HepG2 (cell line): ENCODE data around the gene BMPER. TPM values are rescaled to one million over a fixed set of nuclear protein-coding genes. Genes with fewer than 3 reads are reported as not detected.

Experiments used
- ATAC-seq: fragments of 200-7000 bp; cut with Tn5 transposase; 3 replicates; pipeline ENCODE4 v1.9.1; 2020; ENCODE audit warnings: mild to moderate bottlenecking, moderate library complexity
- BruUV-seq: library from RNA; stranded (reverse); fragments of 400-500 nt; replicated peaks from 2 replicates; lab custom pipeline; 2021; lab: Mats Ljungman, UMichigan
- CTCF ChIA-PET: fragments of 300-600 bp; formaldehyde crosslinking; extraction: SDS; loops from one replicate; lab custom pipeline; 2021; ENCODE audit warnings: low total read pairs, inconsistent platforms, low intra/inter-chr PET ratio; lab: Yijun Ruan, JAX
- POLR2A ChIA-PET: fragments of 350-600 bp; sonication (Branson Sonifier 250); formaldehyde crosslinking; loops from one replicate; lab custom pipeline; 2020; ENCODE audit warnings: antibody characterized with exemption, inconsistent platforms; lab: Yijun Ruan, JAX
- DNase-seq: peaks from one replicate; pipeline ENCODE4 v3.0.0-alpha.2; 2015; ENCODE audit warnings: low spot score
- FAIRE-seq: peaks from 3 replicates; lab custom pipeline; 2011; peaks lifted over from hg19 to GRCh38; lab: Jason Lieb, UNC
- H2AFZ ChIP-seq: one replicate; pipeline ENCODE4 v1.6.1; 2011; ENCODE audit warnings: low read length, inconsistent platforms
- H3K27ac ChIP-seq: fragments of 300-600 bp; 3 replicates; pipeline ENCODE4 v1.8.0; 2011; ENCODE audit warnings: mixed run types, mild to moderate bottlenecking, mixed read lengths, low read length, inconsistent platforms; ENCODE audit not compliant: insufficient read depth; ENCODE audit errors: extremely low read length
- H3K27me3 ChIP-seq, 2 experiments: fragments of 200-600 bp in 1 of 2; 2 replicates in 1 of 2; 3 replicates in 1 of 2; pipeline versions ENCODE4 v1.6.0 to v1.8.0; 2011; ENCODE audit warnings: low read length in 2 of 2, mild to moderate bottlenecking in 2 of 2, moderate library complexity in 2 of 2, inconsistent platforms in 1 of 2; ENCODE audit not compliant: insufficient read depth in 2 of 2, control insufficient read depth in 1 of 2
- H3K36me3 ChIP-seq, 2 experiments: fragments of 200-600 bp in 1 of 2; replicated peaks in 1 of 2; 2 replicates in 1 of 2; 3 replicates in 1 of 2; pipeline versions ENCODE4 v1.5.1 to v1.8.0; 2011; ENCODE audit warnings: low read length in 2 of 2, inconsistent platforms in 1 of 2; ENCODE audit not compliant: insufficient read depth in 2 of 2, control insufficient read depth in 1 of 2
- H3K4me1 ChIP-seq: 2 replicates; pipeline ENCODE4 v1.5.1; 2012; ENCODE audit warnings: low read length, inconsistent platforms; ENCODE audit not compliant: insufficient read depth
- H3K4me2 ChIP-seq: 2 replicates; pipeline ENCODE4 v1.6.0; 2011; ENCODE audit warnings: low read depth, low read length, inconsistent platforms
- H3K4me3 ChIP-seq, 3 experiments: fragments of 200-600 bp in 1 of 3; sonication (generic), shearing (Covaris generic) in 1 of 3; replicated peaks in 1 of 3; 2 replicates each; pipeline ENCODE4 v1.5.1; 2011 to 2016; ENCODE audit warnings: low read length in 3 of 3, inconsistent platforms in 2 of 3, low read depth in 2 of 3, mild to moderate bottlenecking in 2 of 3, control low read depth in 1 of 3, mixed read lengths in 1 of 3; ENCODE audit not compliant: insufficient read depth in 1 of 3
- H3K79me2 ChIP-seq: one replicate; pipeline ENCODE4 v1.6.1; 2011; ENCODE audit warnings: low read length, inconsistent platforms; ENCODE audit not compliant: insufficient read depth
- H3K9ac ChIP-seq: 2 replicates; pipeline ENCODE4 v1.6.0; 2011; ENCODE audit warnings: mild to moderate bottlenecking, low read depth, low read length, inconsistent platforms; ENCODE audit not compliant: insufficient read depth
- H3K9me3 ChIP-seq: 2 replicates; pipeline ENCODE4 v1.5.1; 2012; ENCODE audit warnings: mild to moderate bottlenecking, low read length
- H4K20me1 ChIP-seq: 2 replicates; pipeline ENCODE4 v1.6.0; 2011; ENCODE audit warnings: inconsistent platforms, mild to moderate bottlenecking, low read length, moderate library complexity; ENCODE audit not compliant: insufficient read depth
- GATAD1 ChIP-seq: IDR thresholded peaks from 2 replicates; pipeline ENCODE4 v1.6.1; 2016; ENCODE audit warnings: missing genetic modification reagents, missing compliant biosample characterization
- IKZF4 ChIP-seq: sonication (generic); formaldehyde crosslinking; IDR thresholded peaks from 2 replicates; pipeline ENCODE4 v1.5.1; 2020; ENCODE audit warnings: borderline replicate concordance, mild to moderate bottlenecking, low read depth, missing genetic modification reagents; ENCODE audit errors: not compliant biosample characterization
- ISX ChIP-seq: sonication (generic); formaldehyde crosslinking; conservative IDR thresholded peaks from 2 replicates; pipeline ENCODE4 v1.5.0; 2020; ENCODE audit warnings: missing genetic modification reagents
- MAFF ChIP-seq: IDR thresholded peaks from 2 replicates; pipeline ENCODE4 v1.6.1; 2011; ENCODE audit warnings: low read depth, low read length, improper control_type of control experiment
- PAX8 ChIP-seq: sonication (generic); formaldehyde crosslinking; IDR thresholded peaks from 2 replicates; pipeline ENCODE4 v1.8.0; 2022; ENCODE audit warnings: mild to moderate bottlenecking, missing genetic modification reagents, borderline replicate concordance
- WGBS: methylation state at CpG from one replicate; pipeline ENCODE4 v1.1.6; 2017; ENCODE audit warnings: low lambda C conversion rate; 5-methylcytosine and 5-hydroxymethylcytosine counted together
- in situ Hi-C: cut with HindIII; loops from 2 replicates; pipeline ENCODE4 v1.10.0; 2017; ENCODE audit warnings: low pct_unique_long_range_greater_than_20kb; ENCODE audit not compliant: extremely low pct_ligation_motif_present
- intact Hi-C: fragments of 100-400 bp; cut with micrococcal nuclease; formaldehyde crosslinking; loops from one replicate; pipeline ENCODE4 v1.10.0; 2022; ENCODE audit not compliant: unreplicated experiment
- polyA plus RNA-seq, 8 experiments: library from polyadenylated mRNA; depleted of rRNA in 3 of 8; stranded (reverse) in 7 of 8; unstranded in 1 of 8; fragments of >200 nt; fragmentation: Illumina TruSeq in 4 of 8; extraction: Trizol in 4 of 8; gene quantifications; 2 replicates each; pipeline versions ENCODE4 v1.2.1 to v1.2.3, GENCODE V29; 2011 to 2016; ENCODE audit warnings: low read depth in 4 of 8, missing spikeins in 1 of 8, mixed read lengths in 1 of 8; ENCODE audit not compliant: insufficient read depth in 1 of 8
- total RNA-seq, 5 experiments: library from RNA; depleted of rRNA; stranded (reverse); fragments of >200 nt; fragmentation: Illumina TruSeq; extraction: Trizol; gene quantifications; 2 replicates each; pipeline ENCODE4 v1.2.3, GENCODE V29; 2016; ENCODE audit warnings: low read depth in 1 of 5
- TF ChIP-seq, protein P1 (sequence below): sonication (generic); formaldehyde crosslinking; IDR thresholded peaks from 2 replicates; pipeline ENCODE4 v1.4.0; 2020; ENCODE audit warnings: missing genetic modification reagents
- TF ChIP-seq, protein P2 (sequence below): sonication (generic); formaldehyde crosslinking; IDR thresholded peaks from 2 replicates; pipeline ENCODE4 v1.4.0; 2020; ENCODE audit warnings: missing genetic modification reagents
- TF ChIP-seq, protein P3 (sequence below): sonication (generic); formaldehyde crosslinking; IDR thresholded peaks from 2 replicates; pipeline ENCODE4 v1.8.1; 2023; ENCODE audit warnings: mild to moderate bottlenecking, inconsistent platforms, moderate library complexity, missing genetic modification reagents, borderline replicate concordance
- TF ChIP-seq, protein P4 (sequence below): sonication (generic); formaldehyde crosslinking; IDR thresholded peaks from 2 replicates; pipeline ENCODE4 v1.4.0; 2020; ENCODE audit warnings: missing genetic modification reagents

Gene BMPER
- total and polyA plus RNA-seq, 2 of the 13 experiments (the other 11 are each of a cell fraction or from before 2014, with no cell fraction given): not detected

DNA sequence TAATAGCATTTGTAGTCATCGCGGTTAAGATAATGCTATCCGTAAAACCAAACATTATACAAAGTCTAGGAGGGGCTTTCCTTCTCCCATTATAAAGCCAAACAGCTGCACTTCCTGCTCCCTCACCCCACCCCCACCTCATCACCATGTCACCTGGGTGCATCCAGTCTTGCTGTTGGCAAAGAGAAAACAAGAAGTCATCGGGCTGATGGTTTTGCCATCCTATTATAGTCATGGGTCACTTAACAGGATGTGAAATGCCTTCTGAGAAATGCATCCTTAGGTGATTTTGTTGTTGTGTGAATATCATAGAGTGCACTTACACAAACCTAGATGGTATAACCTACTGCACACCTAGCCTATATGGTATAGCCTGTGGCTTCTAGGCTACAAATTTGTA, 157.0 kb downstream of the BMPER start:
- WGBS: 80% methylated on average over 4 of the region's 4 CpGs
- H3K9ac ChIP-seq: no peak overlapping the region
- no peaks in the 10 kb centered on the region for H3K9me3 ChIP-seq
- CTCF ChIA-PET: no interaction called here
- no peaks in the 10 kb centered on the region for H3K4me1 ChIP-seq
- no peak overlapping the region for H2AFZ ChIP-seq
- H3K4me2 ChIP-seq: no peak overlapping the region
- H3K27ac ChIP-seq: no peak overlapping the region
- in situ Hi-C loops: no loop called here
- intact Hi-C loops: no loop called here
- H3K36me3 ChIP-seq: no peaks in the 10 kb centered on the region
- no peak overlapping the region for H3K4me3 ChIP-seq
- FAIRE-seq (no peak), ATAC-seq (no peak), DNase-seq (no peak)
- H3K27me3 ChIP-seq: peaks cover 0 to 6% of the 10 kb centered on the region in 2 experiments; a peak in 1 of 5 replicates
- no peaks in the 10 kb centered on the region for H3K79me2 ChIP-seq
- H4K20me1 ChIP-seq: no peaks in the 10 kb centered on the region
- POLR2A ChIA-PET: no interaction called here
- BruUV-seq: no TSS peak
- TF ChIP-seq ISX: no peak
- TF ChIP-seq IKZF4: no peak
- TF ChIP-seq MAFF: no peak
- no peak for TF ChIP-seq GATAD1 (CRISPR knock-in tag)
- TF ChIP-seq, protein P1, sequence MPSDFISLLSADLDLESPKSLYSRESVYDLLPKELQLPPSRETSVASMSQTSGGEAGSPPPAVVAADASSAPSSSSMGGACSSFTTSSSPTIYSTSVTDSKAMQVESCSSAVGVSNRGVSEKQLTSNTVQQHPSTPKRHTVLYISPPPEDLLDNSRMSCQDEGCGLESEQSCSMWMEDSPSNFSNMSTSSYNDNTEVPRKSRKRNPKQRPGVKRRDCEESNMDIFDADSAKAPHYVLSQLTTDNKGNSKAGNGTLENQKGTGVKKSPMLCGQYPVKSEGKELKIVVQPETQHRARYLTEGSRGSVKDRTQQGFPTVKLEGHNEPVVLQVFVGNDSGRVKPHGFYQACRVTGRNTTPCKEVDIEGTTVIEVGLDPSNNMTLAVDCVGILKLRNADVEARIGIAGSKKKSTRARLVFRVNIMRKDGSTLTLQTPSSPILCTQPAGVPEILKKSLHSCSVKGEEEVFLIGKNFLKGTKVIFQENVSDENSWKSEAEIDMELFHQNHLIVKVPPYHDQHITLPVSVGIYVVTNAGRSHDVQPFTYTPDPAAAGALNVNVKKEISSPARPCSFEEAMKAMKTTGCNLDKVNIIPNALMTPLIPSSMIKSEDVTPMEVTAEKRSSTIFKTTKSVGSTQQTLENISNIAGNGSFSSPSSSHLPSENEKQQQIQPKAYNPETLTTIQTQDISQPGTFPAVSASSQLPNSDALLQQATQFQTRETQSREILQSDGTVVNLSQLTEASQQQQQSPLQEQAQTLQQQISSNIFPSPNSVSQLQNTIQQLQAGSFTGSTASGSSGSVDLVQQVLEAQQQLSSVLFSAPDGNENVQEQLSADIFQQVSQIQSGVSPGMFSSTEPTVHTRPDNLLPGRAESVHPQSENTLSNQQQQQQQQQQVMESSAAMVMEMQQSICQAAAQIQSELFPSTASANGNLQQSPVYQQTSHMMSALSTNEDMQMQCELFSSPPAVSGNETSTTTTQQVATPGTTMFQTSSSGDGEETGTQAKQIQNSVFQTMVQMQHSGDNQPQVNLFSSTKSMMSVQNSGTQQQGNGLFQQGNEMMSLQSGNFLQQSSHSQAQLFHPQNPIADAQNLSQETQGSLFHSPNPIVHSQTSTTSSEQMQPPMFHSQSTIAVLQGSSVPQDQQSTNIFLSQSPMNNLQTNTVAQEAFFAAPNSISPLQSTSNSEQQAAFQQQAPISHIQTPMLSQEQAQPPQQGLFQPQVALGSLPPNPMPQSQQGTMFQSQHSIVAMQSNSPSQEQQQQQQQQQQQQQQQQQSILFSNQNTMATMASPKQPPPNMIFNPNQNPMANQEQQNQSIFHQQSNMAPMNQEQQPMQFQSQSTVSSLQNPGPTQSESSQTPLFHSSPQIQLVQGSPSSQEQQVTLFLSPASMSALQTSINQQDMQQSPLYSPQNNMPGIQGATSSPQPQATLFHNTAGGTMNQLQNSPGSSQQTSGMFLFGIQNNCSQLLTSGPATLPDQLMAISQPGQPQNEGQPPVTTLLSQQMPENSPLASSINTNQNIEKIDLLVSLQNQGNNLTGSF: no peak
- TF ChIP-seq PAX8 (CRISPR knock-in tag): no peak
- TF ChIP-seq, protein P2, sequence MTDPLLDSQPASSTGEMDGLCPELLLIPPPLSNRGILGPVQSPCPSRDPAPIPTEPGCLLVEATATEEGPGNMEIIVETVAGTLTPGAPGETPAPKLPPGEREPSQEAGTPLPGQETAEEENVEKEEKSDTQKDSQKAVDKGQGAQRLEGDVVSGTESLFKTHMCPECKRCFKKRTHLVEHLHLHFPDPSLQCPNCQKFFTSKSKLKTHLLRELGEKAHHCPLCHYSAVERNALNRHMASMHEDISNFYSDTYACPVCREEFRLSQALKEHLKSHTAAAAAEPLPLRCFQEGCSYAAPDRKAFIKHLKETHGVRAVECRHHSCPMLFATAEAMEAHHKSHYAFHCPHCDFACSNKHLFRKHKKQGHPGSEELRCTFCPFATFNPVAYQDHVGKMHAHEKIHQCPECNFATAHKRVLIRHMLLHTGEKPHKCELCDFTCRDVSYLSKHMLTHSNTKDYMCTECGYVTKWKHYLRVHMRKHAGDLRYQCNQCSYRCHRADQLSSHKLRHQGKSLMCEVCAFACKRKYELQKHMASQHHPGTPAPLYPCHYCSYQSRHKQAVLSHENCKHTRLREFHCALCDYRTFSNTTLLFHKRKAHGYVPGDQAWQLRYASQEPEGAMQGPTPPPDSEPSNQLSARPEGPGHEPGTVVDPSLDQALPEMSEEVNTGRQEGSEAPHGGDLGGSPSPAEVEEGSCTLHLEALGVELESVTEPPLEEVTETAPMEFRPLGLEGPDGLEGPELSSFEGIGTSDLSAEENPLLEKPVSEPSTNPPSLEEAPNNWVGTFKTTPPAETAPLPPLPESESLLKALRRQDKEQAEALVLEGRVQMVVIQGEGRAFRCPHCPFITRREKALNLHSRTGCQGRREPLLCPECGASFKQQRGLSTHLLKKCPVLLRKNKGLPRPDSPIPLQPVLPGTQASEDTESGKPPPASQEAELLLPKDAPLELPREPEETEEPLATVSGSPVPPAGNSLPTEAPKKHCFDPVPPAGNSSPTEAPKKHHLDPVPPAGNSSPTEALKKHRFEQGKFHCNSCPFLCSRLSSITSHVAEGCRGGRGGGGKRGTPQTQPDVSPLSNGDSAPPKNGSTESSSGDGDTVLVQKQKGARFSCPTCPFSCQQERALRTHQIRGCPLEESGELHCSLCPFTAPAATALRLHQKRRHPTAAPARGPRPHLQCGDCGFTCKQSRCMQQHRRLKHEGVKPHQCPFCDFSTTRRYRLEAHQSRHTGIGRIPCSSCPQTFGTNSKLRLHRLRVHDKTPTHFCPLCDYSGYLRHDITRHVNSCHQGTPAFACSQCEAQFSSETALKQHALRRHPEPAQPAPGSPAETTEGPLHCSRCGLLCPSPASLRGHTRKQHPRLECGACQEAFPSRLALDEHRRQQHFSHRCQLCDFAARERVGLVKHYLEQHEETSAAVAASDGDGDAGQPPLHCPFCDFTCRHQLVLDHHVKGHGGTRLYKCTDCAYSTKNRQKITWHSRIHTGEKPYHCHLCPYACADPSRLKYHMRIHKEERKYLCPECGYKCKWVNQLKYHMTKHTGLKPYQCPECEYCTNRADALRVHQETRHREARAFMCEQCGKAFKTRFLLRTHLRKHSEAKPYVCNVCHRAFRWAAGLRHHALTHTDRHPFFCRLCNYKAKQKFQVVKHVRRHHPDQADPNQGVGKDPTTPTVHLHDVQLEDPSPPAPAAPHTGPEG (CRISPR knock-in tag): no peak
- TF ChIP-seq, protein P3, sequence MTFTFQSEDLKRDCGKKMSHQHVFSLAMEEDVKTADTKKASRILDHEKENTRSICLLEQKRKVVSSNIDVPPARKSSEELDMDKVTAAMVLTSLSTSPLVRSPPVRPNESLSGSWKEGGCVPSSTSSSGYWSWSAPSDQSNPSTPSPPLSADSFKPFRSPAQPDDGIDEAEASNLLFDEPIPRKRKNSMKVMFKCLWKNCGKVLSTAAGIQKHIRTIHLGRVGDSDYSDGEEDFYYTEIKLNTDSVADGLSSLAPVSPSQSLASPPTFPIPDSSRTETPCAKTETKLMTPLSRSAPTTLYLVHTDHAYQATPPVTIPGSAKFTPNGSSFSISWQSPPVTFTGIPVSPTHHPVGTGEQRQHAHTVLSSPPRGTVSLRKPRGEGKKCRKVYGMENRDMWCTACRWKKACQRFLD (CRISPR knock-in tag): no peak
- TF ChIP-seq, protein P4, sequence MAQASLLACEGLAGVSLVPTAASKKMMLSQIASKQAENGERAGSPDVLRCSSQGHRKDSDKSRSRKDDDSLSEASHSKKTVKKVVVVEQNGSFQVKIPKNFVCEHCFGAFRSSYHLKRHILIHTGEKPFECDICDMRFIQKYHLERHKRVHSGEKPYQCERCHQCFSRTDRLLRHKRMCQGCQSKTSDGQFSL: no peak
